Amniotic stem cell (primary cell): ENCODE measurements around the gene NOS2.

Experiments used
- DNase-seq: peaks from one replicate; lab custom pipeline; 2025; lab: John Stamatoyannopoulos, UW

The NOS2 gene

GRCh38 chr17:27818401-27819105, 18.2 kb upstream of the NOS2 start:
- DNase-seq, result no peak

DNA sequence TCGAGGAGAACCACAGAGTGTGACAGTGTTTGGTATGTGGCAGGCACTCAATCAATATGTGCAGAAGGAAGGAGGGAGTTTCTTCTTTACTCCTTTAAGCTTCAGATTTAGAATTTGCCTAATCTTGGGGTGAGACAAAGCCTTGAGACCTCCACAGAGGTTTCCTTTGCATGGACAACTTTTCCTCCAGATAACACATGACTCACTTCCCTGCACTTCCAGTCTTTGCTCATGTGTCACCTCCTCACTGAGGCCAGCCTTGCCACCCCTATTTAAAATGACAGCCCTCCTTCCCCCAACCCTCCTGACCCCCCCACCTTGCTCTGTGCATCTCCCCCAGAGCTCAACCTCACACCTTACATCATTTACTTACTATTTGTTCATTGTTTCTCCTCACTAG, 17.4 kb upstream of the NOS2 start:
- DNase-seq, result no peak

DNA sequence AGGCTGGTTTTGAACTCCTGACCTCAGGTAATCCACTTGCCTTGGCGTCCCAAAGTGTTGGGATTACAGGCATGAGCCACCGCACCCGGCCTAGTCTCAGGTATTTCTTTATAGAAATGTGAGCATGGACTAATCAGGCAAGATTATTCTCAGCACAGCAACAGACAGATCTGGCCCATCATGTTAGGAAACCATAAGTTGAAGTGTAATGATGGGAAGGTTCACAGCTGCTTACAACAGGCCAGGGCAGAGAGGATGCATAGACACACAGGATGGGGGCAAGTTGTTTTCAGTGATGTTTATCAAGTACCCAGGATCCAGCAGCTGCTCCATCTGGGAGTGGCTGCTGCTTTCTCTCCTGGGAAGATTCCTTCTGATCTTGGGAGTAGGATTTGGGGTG, 16.6 kb upstream of the NOS2 start:
- DNase-seq, result no peak

DNA sequence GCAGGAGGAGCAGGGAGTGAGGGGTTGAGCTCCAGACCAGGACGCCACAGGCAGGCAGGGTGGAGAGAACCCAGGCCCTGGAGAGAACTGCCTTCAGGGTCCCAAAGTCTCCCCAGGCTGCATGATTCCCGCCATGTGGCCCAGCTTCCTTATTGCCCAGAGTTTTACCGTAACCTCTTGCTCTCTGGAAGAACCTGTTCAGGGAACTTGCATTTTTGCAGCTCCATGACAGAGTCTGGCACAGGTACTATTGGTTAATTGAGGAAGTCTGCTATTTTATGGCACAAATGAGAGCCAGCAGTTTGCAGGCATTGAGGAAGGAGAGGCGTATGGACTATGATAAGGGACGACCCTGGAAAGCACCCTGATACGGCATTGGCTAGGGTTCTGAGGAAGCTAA, 11.6 kb upstream of the NOS2 start:
- DNase-seq, result no peak

GRCh38 chr17:27810902-27811557, 10.7 kb upstream of the NOS2 start:
- no peak for DNase-seq

DNA sequence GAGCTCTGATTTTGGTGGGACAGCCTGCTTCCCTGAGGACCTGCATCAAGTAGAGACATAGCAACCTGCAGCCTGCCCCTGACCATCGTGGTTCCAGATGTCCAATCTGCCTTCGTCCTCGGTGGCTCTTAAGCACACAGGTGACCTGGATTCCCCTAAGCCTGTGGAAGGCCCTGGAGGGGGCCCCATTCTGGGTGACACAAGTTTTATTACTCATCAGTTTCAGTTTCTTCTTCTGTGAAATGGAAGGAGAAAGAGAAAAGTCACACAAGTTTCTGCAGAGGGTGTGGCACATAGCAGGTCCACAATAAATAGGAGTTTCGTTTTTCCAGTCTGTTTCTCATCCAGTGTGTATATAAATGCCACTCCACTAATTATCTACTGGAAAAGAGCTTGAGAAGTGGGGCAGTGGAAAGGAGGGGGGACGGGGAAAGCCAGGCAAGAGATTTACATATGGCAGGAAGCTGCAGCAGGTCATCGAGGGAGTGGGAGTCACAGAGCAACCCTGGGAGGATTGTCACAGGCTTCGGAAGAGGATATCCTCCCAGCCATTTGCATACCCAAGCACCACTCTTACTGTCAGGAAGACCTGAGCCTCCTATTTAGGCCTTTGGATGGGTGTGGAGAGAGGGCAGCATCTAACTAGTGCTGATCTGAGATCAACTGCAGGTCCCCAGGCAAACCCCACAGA, 10.0 kb upstream of the NOS2 start:
- DNase-seq, result no peak

GRCh38 chr17:27809555-27809954, 9.2 kb upstream of the NOS2 start:
- no peak for DNase-seq

DNA sequence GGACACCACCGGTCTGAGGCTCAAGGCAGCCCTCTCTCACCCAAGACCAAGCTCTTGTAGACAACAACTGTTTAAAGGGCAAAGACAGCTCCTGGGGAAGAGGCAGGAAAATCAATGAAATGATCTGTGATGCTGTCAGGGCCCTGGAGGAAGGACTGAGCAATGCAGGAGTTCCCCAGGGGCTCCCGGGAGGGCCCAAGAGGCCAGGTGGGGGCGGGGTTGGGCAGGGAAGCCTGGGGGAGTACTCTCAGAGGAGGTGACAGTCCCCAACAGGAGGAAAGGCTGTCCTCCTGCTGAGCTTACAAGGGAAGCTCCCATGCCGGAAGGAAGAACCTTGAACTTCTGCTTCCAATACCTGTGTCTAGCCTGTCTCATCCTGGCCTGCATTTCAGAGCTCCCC, 8.3 kb upstream of the NOS2 start:
- no peak for DNase-seq

GRCh38 chr17:27807567-27808470, 7.5 kb upstream of the NOS2 start:
- DNase-seq, result no peak

GRCh38 chr17:27805520-27806146, 5.3 kb upstream of the NOS2 start:
- peak; percentile 50 for DNase-seq

- DNase-seq, result no peak
These were observed 3.8 kb upstream of the NOS2 start for GRCh38 chr17:27804113-27804512.

DNA sequence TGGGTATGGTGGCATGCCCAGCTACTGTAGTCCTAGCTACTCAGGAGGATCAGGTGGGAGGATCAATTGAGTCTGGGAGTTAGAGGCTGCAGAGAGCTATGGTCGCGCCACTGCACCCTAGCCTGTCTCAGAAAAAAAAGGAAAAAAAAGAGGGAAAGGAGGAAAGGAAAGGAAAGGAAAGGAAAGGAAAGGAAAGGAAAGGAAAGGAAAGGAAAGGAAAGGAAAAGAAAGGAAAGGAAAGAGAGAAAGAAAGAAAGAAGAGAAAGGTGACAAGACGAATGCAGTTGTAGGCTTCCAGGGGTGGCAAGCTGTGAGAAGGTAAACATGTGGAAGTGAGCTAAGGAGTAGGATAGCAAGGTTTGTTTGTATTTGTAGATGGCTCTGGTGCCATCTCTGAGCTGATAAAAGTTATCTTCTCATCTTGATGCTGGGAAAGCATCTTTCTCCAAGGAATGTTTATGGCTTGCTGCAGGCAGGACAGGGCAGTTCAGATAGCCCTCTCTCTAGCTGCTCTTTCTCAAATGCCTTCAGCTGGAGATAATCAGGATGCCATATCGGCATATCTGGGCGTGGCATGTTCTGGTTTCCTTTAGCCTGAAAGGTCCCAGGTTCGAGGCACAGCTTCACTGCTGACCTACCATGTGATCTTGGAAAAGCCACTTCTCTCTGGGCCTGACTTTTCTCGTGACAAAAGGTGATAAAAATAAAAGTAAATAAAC, 2.8 kb upstream of the NOS2 start:
- DNase-seq, result no peak

DNA sequence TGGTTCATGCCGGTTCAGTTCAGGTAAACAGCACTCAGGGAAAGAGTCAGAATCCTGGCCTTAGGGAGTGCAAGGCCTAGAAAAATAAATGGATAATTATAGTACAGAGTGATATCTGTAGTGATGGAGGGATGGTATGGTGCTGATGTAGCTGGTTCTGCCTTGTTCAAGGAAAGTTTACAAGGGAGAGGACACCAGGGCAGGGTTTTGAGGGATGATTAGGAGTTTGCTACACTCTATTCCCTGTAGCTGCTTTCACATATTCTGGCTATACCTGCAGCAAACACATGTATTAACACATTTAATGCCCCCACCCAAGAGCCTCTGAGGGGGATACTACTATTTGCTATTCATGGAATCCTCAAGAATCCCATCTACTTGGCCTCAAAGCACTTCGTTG, 1.7 kb upstream of the NOS2 start:
- no peak for DNase-seq

DNA sequence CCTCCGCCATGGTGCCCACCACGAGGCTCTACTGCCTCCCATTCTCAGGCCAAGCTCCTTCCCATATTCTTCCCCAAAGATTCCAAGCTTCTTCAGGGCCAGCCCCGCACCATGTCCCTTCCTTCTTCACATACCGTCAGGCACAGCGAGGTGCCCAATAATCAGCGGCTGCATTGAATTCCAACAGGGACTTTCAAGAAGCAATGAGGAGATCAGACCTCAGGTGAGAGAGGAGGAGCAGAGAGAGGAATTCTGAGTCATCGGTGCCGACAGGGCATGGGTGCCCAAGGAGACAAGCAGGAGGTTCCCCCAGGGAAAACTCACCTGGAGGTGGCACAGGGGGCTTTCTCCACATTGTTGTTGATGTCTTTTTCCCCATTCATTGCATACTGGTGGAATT, 2.0 kb downstream of the NOS2 start:
- no peak for DNase-seq

- DNase-seq, result no peak
These were observed 2.8 kb downstream of the NOS2 start for GRCh38 chr17:27797390-27798091.

DNA sequence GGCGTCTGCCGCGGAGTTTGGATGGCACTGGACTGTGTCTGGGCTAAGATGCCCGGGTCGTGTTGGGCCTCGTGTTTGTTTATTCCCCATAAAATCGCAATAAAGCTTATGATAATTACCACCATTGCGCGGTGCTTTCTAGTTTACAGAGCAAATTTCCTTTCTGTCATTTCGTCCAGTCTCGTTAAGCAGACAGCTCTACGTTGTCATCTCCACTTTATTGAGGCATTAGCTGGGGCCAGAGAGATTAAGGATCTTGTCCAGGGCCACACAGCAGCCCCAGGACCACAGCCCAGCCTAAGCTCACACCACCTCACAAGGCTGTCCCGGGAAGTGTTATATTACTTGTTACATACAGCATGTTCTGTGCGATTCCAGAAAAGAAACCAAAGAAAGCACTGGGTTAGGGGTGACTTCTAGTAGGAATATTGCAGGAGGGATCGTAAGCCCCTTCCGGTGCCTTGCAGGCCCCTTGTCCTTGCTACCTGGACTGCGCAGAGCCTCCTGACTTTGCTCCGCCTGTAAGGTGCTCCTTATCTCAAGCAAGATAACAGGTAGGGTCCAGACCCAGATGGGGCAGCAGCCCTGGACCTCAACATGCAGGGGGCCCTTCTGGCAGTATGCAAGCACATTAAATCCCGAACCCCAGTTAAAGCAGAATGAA, 6.3 kb downstream of the NOS2 start:
- DNase-seq, result no peak

DNA sequence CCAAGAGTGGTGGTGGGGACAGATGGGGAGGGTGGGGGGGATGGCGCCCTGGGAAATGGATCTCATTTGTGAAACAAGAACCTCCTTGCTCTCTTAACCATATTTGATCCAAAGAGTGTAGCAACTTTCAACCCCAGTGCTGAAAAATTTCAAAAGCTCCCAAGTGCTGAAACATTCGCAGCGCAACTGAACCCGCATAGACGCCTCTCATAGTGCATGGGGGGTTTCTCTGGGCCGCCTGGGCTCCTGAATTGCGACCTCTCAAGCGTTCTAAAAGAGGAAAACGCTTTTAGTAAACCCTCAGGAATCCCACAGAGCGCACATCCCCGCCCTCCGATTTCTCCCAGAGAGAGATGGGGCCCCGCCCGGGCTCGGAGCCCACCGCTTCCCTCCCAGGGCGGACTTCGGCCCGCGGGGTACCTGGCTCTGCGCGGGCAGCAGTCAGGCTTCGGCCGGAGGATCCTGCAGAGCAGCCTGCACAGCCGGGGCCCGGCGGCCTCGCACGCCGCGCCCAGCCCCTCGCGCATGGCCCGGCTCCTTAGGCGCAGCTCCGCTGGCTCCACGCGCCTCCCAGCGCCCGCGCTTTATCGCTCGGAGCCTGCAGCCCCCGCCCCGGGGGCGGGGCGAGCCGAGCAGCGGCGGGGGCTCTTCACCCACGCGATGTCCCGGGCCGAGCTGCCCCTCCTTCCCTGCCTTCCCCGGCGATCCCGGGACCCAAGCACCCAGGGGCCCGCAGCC, 7.0 kb downstream of the NOS2 start:
- DNase-seq, result no peak

GRCh38 chr17:27792095-27792494, 8.2 kb downstream of the NOS2 start:
- DNase-seq, result no peak

DNA sequence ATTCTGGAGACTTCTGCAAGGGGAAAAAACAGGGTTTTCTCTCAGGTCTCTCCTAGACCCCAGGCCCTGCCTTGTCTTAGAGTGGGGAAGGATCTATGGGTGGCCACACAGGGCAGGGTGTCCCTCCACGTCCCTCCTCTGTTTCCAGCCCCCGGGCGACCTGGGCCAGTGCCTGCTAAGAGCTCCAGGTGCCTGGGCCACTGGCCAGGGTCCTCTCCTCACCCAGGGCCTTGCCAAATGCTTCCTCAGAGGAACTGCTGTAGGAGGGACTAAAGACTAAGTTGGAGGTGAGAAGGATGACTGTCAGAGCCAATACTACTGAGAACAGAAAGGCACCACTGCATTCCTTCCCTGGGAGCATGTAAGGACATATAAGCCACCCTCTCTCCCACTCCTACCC, 11.4 kb downstream of the NOS2 start:
- DNase-seq, result no peak
